Mesenchymal stem cell (in vitro differentiated cells and primary cell): ENCODE results near the gene DERL2.

Experiments used
- DNase-seq: peaks from one replicate; pipeline ENCODE4 v3.0.0-alpha.2; 2013
- H2AFZ ChIP-seq: one replicate; pipeline ENCODE4 v1.6.1; 2013; ENCODE audit warnings: low read depth, mild to moderate bottlenecking, control low read depth, inconsistent platforms, low read length, moderate library complexity
- H2AK5ac ChIP-seq: 2 replicates; pipeline ENCODE4 v1.6.1; 2013; ENCODE audit warnings: low read length, moderate library complexity, mild to moderate bottlenecking, inconsistent platforms; ENCODE audit not compliant: severe bottlenecking
- H2BK120ac ChIP-seq: one replicate; pipeline ENCODE4 v1.6.1; 2013; ENCODE audit warnings: low read depth, mild to moderate bottlenecking, inconsistent platforms, low read length, moderate library complexity
- H2BK12ac ChIP-seq, 2 experiments: one replicate each; pipeline ENCODE4 v1.6.1; 2013; ENCODE audit warnings: inconsistent platforms in 2 of 2, low read length in 2 of 2, mild to moderate bottlenecking in 2 of 2, moderate library complexity in 2 of 2, control low read depth in 1 of 2
- H2BK15ac ChIP-seq: one replicate; pipeline ENCODE4 v1.6.1; 2013; ENCODE audit warnings: mild to moderate bottlenecking, low read depth, inconsistent platforms; ENCODE audit not compliant: poor library complexity, severe bottlenecking
- H2BK5ac ChIP-seq: 2 replicates; pipeline ENCODE4 v1.6.1; 2013; ENCODE audit warnings: low read depth, mild to moderate bottlenecking, low read length, control low read depth, inconsistent platforms; ENCODE audit not compliant: poor library complexity, severe bottlenecking
- H3K14ac ChIP-seq, 2 experiments: one replicate each; pipeline ENCODE4 v1.6.1; 2013; ENCODE audit warnings: inconsistent platforms in 2 of 2, low read length in 2 of 2, control low read depth in 1 of 2, mild to moderate bottlenecking in 1 of 2, moderate library complexity in 1 of 2
- H3K18ac ChIP-seq, 2 experiments: one replicate each; pipeline ENCODE4 v1.6.1; 2013; ENCODE audit warnings: inconsistent platforms in 2 of 2, low read length in 2 of 2, control low read depth in 1 of 2, low read depth in 1 of 2, mild to moderate bottlenecking in 1 of 2
- H3K23ac ChIP-seq, 2 experiments: one replicate each; pipeline ENCODE4 v1.6.1; 2013; ENCODE audit warnings: inconsistent platforms in 2 of 2, low read length in 2 of 2, mild to moderate bottlenecking in 2 of 2, moderate library complexity in 2 of 2, control low read depth in 1 of 2
- H3K27ac ChIP-seq: 2 replicates; pipeline ENCODE4 v1.5.1; 2013; ENCODE audit warnings: mild to moderate bottlenecking, moderate library complexity, low read length, control low read depth, inconsistent platforms; ENCODE audit not compliant: poor library complexity, severe bottlenecking
- H3K27me3 ChIP-seq, 2 experiments: 2 replicates each; pipeline versions ENCODE4 v1.6.1 to v1.7.0; 2013; ENCODE audit warnings: low read length in 2 of 2, mild to moderate bottlenecking in 2 of 2, moderate library complexity in 2 of 2, control low read depth in 1 of 2, inconsistent platforms in 1 of 2; ENCODE audit not compliant: control insufficient read depth in 1 of 2, insufficient read depth in 1 of 2
- H3K36me3 ChIP-seq, 2 experiments: 2 replicates each; pipeline versions ENCODE4 v1.6.1 to v1.7.0; 2013; ENCODE audit warnings: low read length in 2 of 2, control low read depth in 1 of 2, inconsistent platforms in 1 of 2, low read depth in 1 of 2, mild to moderate bottlenecking in 1 of 2; ENCODE audit not compliant: insufficient read depth in 2 of 2, control insufficient read depth in 1 of 2
- H3K4ac ChIP-seq, 2 experiments: one replicate each; pipeline ENCODE4 v1.6.1; 2013; ENCODE audit warnings: inconsistent platforms in 2 of 2, low read length in 2 of 2, mild to moderate bottlenecking in 2 of 2, moderate library complexity in 2 of 2, control low read depth in 1 of 2, low read depth in 1 of 2
- H3K4me1 ChIP-seq: 2 replicates; pipeline ENCODE4 v1.6.1; 2013; ENCODE audit warnings: low read depth, low read length, control low read depth; ENCODE audit not compliant: control insufficient read depth, insufficient read depth
- H3K4me2 ChIP-seq: 2 replicates; pipeline ENCODE4 v1.6.1; 2013; ENCODE audit warnings: low read length, mild to moderate bottlenecking, inconsistent platforms; ENCODE audit not compliant: poor library complexity, severe bottlenecking
- H3K4me3 ChIP-seq, 2 experiments: 2 replicates each; pipeline versions ENCODE4 v1.5.1 to v1.7.0; 2013; ENCODE audit warnings: low read length in 2 of 2, mild to moderate bottlenecking in 2 of 2, control low read depth in 1 of 2, low read depth in 1 of 2; ENCODE audit not compliant: insufficient read depth in 1 of 2
- H3K79me1 ChIP-seq: replicated peaks from 2 replicates; pipeline ENCODE4 v1.6.1; 2013; ENCODE audit warnings: mild to moderate bottlenecking, control low read depth, low read length, inconsistent platforms; ENCODE audit not compliant: poor library complexity, severe bottlenecking
- H3K9ac ChIP-seq: 2 replicates; pipeline ENCODE4 v1.7.0; 2013; ENCODE audit warnings: mild to moderate bottlenecking, low read length, moderate library complexity
- H3K9me3 ChIP-seq: 2 replicates; pipeline ENCODE4 v1.7.0; 2013; ENCODE audit warnings: mild to moderate bottlenecking, low read length; ENCODE audit not compliant: control insufficient read depth
- H4K8ac ChIP-seq: one replicate; pipeline ENCODE4 v1.6.1; 2013; ENCODE audit warnings: inconsistent platforms, mild to moderate bottlenecking, low read length, moderate library complexity
- H4K91ac ChIP-seq: one replicate; pipeline ENCODE4 v1.6.1; 2013; ENCODE audit warnings: mild to moderate bottlenecking, low read length, inconsistent platforms
- WGBS: methylation state at CpG from one replicate; pipeline ENCODE4 v1.1.7; 2013; ENCODE audit warnings: mixed read lengths; 5-methylcytosine and 5-hydroxymethylcytosine counted together

DERL2 gene

GRCh38 chr17:5492970-5493369, 7.0 kb upstream of the DERL2 start:
- no peak overlapping the region for H2BK5ac ChIP-seq
- no CpG with 5 or more reads among the region's 2 CpGs for WGBS
- no peak overlapping the region for H4K8ac ChIP-seq
- no peak overlapping the region for H4K91ac ChIP-seq
- no peak overlapping the region for H3K18ac ChIP-seq
- no peak overlapping the region for H3K4me3 ChIP-seq
- H2AK5ac ChIP-seq: no peak overlapping the region
- H3K36me3 ChIP-seq: peaks cover 6 to 29% of the 10 kb centered on the region in 2 experiments
- no peak overlapping the region for H3K23ac ChIP-seq
- no peak overlapping the region for H3K9ac ChIP-seq
- peaks cover 13% of the 10 kb centered on the region for H3K79me1 ChIP-seq
- no peak for DNase-seq
- no peak overlapping the region for H3K14ac ChIP-seq
- no peak overlapping the region for H3K4ac ChIP-seq
- no peak overlapping the region for H2BK15ac ChIP-seq
- H3K27ac ChIP-seq: no peak overlapping the region
- H3K4me2 ChIP-seq: no peak overlapping the region
- H3K4me1 ChIP-seq: no peaks in the 10 kb centered on the region
- no peak overlapping the region for H2AFZ ChIP-seq
- H2BK12ac ChIP-seq: no peak overlapping the region
- H2BK120ac ChIP-seq: no peak overlapping the region
- H3K27me3 ChIP-seq: no peaks in the 10 kb centered on the region
- no peaks in the 10 kb centered on the region for H3K9me3 ChIP-seq

- Histone ChIP-seq H4K8ac (no peak overlapping the region), H3K18ac (no peak overlapping the region), H3K4me1 (peaks cover 6% of the 10 kb centered on the region), H3K36me3 (peaks cover 6 to 42% of the 10 kb centered on the region in 2 experiments), H3K14ac (no peak overlapping the region), H3K27ac (no peak overlapping the region), H2AK5ac (no peak overlapping the region), H4K91ac (no peak overlapping the region), H3K9me3 (no peaks in the 10 kb centered on the region), H3K23ac (no peak overlapping the region), H2BK120ac (no peak overlapping the region), H3K27me3 (no peaks in the 10 kb centered on the region), H3K4me3 (no peak overlapping the region), H3K4me2 (no peak overlapping the region), H2BK12ac (no peak overlapping the region), H2BK15ac (no peak overlapping the region), H3K4ac (no peak overlapping the region), H2BK5ac (no peak overlapping the region), H3K79me1 (peaks cover 20% of the 10 kb centered on the region), H3K9ac (no peak overlapping the region), H2AFZ (no peak overlapping the region)
- DNase-seq: no peak
- WGBS: 97% methylated on average over 7 of the region's 8 CpGs
Observed at GRCh38 chr17:5488752-5489151, 2.8 kb upstream of the DERL2 start.

GRCh38 chr17:5486206-5487124, 487 bp upstream of the DERL2 start, which contains the start of gene MIS12:
MIS12 (plus strand) TSS chr17:5486566; CDS start chr17:5488863, 2,297 bp downstream.
- peak within 1 kb of the TSS in 1 of 2 experiments; percentile 89 for H3K14ac ChIP-seq
- H3K9ac ChIP-seq: peak within 1 kb of the TSS; percentile 97
- peak within 1 kb of the TSS; percentile 99 for H4K91ac ChIP-seq
- no peaks in the 10 kb centered on the region for H3K27me3 ChIP-seq
- H3K79me1 ChIP-seq: peaks cover 28% of the 10 kb centered on the region
- peak within 1 kb of the TSS; percentile 98 for H3K18ac ChIP-seq
- H3K9me3 ChIP-seq: no peaks in the 10 kb centered on the region
- peak within 1 kb of the TSS; percentile 99 for H4K8ac ChIP-seq
- no peak within 1 kb of the TSS for H2BK15ac ChIP-seq
- H2BK120ac ChIP-seq: peak within 1 kb of the TSS; percentile 73
- H2BK12ac ChIP-seq: peak within 1 kb of the TSS in 1 of 2 experiments; percentile 32
- H3K36me3 ChIP-seq: peaks cover 10 to 65% of the 10 kb centered on the region in 2 experiments
- WGBS: under 1% methylated on average over 73 of the region's 77 CpGs
- DNase-seq: peak; percentile 100
- peak within 1 kb of the TSS; percentile 95 for H3K4me2 ChIP-seq
- H3K23ac ChIP-seq: peak within 1 kb of the TSS in 1 of 2 experiments; percentile 75
- peak within 1 kb of the TSS; percentile 84 to 99 for H3K4ac ChIP-seq
- peak within 1 kb of the TSS; percentile 100 for H3K27ac ChIP-seq
- peak within 1 kb of the TSS; percentile 88 to 94 for H3K4me3 ChIP-seq
- peak within 1 kb of the TSS; percentile 71 for H2AK5ac ChIP-seq
- peak within 1 kb of the TSS; percentile 94 for H2BK5ac ChIP-seq
- H3K4me1 ChIP-seq: peaks cover 6% of the 10 kb centered on the region
- peak within 1 kb of the TSS; percentile 87 for H2AFZ ChIP-seq

DNA sequence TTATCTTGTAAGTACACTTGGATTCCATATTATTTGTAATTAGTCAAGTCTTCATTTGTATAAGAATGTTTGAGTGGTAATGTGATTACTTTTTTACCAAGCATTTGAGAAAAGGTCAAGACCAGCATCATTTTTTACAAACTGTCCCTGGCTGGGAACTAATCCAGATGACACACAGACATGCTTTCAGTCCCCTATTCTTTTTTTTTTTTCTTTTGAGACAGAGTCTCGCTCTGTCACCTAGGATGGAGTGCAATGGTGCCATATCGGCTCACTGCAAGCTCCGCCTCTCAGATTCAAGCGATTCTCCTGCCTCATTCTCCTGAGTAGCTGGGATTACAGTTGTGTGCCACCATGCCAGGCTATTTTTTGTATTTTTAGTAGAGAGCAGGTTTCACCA, 4.5 kb downstream of the DERL2 start:
- Histone ChIP-seq H2AFZ (no peak overlapping the region), H3K23ac (no peak overlapping the region), H3K4me1 (no peaks in the 10 kb centered on the region), H3K27ac (no peak overlapping the region), H3K9ac (no peak overlapping the region), H4K8ac (no peak overlapping the region), H3K14ac (no peak overlapping the region), H2BK120ac (no peak overlapping the region), H3K27me3 (no peaks in the 10 kb centered on the region), H3K36me3 (peaks cover 23 to 86% of the 10 kb centered on the region in 2 experiments), H3K9me3 (peaks cover 6% of the 10 kb centered on the region), H4K91ac (no peak overlapping the region), H2BK12ac (no peak overlapping the region), H3K18ac (no peak overlapping the region), H2AK5ac (no peak overlapping the region), H3K79me1 (peaks cover 35% of the 10 kb centered on the region), H2BK15ac (no peak overlapping the region), H3K4ac (no peak overlapping the region), H2BK5ac (no peak overlapping the region), H3K4me3 (no peak overlapping the region), H3K4me2 (no peak overlapping the region)
- no peak for DNase-seq
- 100% methylated on average over 4 of the region's 4 CpGs for WGBS
